ENCODE measurements around the gene ARHGAP15. TPM values are rescaled to one million over a fixed set of nuclear protein-coding genes. Genes with fewer than 3 reads are reported as not detected.

Gene ARHGAP15
- total RNA-seq, 1 donor from 2014 or later, result 7.0 TPM

DNA sequence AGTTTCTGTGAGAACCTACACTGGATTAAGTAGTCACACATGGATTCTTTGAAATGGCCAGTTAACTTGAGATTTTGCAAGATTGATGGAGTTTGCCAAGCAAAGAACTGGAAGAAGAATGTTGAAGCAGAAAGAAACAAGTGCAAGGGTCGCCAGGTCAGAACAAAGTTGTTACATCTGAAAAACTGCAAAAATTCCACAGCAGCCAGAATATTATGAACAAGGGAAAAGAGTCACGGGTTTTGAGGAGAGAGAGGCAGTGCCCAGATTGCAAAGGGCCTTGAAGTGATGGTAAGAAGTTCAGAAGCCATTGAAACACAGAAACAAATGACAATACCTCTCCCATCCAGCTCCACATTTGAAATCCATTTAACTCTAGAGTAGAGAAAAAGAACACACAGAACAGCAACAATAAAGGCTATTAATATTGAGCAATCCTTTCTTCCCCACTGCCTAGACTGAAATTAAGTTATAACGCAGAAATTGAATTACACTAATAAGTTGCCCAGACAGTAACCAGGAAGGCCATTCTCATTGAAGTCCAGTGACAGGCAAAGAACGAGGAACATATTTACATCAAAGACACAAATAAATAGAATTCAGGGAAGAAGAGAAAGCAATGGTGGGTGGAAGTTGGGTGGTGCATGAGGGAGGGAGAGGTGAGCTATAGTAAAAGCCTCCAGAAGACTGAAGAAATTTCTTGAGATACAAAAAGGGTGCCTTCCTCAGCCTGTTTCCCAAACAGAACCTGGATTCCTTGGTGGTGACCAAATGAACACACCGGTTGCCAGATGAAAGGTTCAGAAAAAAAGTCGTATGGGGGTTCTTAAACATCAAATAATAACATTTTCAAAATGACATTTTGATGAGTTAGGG, 80.6 kb downstream of the ARHGAP15 start:
- H3K4me1 ChIP-seq, result no peaks in the 10 kb centered on the region
- H3K36me3 ChIP-seq, result no peaks in the 10 kb centered on the region
- H3K4me3 ChIP-seq, result no peak overlapping the region
- no peak for DNase-seq
- intact Hi-C loops (cut with micrococcal nuclease), result no loop called here
- no peaks in the 10 kb centered on the region for H3K9me3 ChIP-seq (replicated peaks)
- no peaks in the 10 kb centered on the region for H3K27me3 ChIP-seq (ENCODE audit: low read depth)
- TF ChIP-seq CTCF (IDR thresholded peaks at IDR 0.05; ENCODE audit: borderline replicate concordance), result no peak
- H3K27ac ChIP-seq (replicated peaks), result no peak overlapping the region

DNA sequence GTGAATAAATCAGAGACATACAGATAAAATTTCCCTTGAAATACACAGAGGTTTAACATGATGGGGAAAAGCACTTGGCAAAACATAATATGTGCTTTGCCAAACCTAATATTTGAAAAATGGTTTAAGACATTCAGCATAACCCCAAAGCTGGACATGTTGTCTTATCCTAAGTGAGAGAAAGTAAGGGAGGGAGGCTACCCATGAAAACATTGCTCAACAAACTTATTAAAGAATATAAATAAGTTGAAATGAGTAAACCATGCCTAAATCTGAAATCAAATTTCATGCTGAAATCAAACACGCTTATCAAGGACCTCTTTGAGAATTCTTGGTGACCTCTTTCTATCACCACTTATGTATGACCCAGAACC, 81.2 kb downstream of the ARHGAP15 start:
- Histone ChIP-seq H3K9me3 (replicated peaks) (no peaks in the 10 kb centered on the region), H3K27ac (replicated peaks) (no peak overlapping the region), H3K4me3 (no peak overlapping the region), H3K27me3 (ENCODE audit: low read depth) (no peaks in the 10 kb centered on the region), H3K36me3 (no peaks in the 10 kb centered on the region), H3K4me1 (no peaks in the 10 kb centered on the region)
- intact Hi-C loops (cut with micrococcal nuclease), result no loop called here
- no peak for TF ChIP-seq CTCF (IDR thresholded peaks at IDR 0.05; ENCODE audit: borderline replicate concordance)
- no peak for DNase-seq

- TF ChIP-seq CTCF (IDR thresholded peaks at IDR 0.05; ENCODE audit: borderline replicate concordance), result no peak
- Histone ChIP-seq H3K9me3 (replicated peaks) (peaks cover 9% of the 10 kb centered on the region), H3K36me3 (no peaks in the 10 kb centered on the region), H3K27ac (replicated peaks) (no peak overlapping the region), H3K4me3 (no peak overlapping the region), H3K4me1 (no peaks in the 10 kb centered on the region), H3K27me3 (ENCODE audit: low read depth) (no peaks in the 10 kb centered on the region)
- intact Hi-C loops (cut with micrococcal nuclease), result no loop called here
- no peak for DNase-seq
These were observed 88.4 kb downstream of the ARHGAP15 start for GRCh38 chr2:143217512-143218115.

GRCh38 chr2:143218621-143219020, 89.4 kb downstream of the ARHGAP15 start:
- intact Hi-C loops (cut with micrococcal nuclease), result no loop called here
- H3K9me3 ChIP-seq (replicated peaks), result peaks cover 9% of the 10 kb centered on the region
- no peak for TF ChIP-seq CTCF (IDR thresholded peaks at IDR 0.05; ENCODE audit: borderline replicate concordance)
- no peaks in the 10 kb centered on the region for H3K4me1 ChIP-seq
- DNase-seq, result no peak
- no peaks in the 10 kb centered on the region for H3K27me3 ChIP-seq (ENCODE audit: low read depth)
- no peaks in the 10 kb centered on the region for H3K36me3 ChIP-seq
- no peak overlapping the region for H3K27ac ChIP-seq (replicated peaks)
- H3K4me3 ChIP-seq, result no peak overlapping the region

- Histone ChIP-seq H3K4me3 (no peak overlapping the region), H3K4me1 (no peaks in the 10 kb centered on the region), H3K36me3 (no peaks in the 10 kb centered on the region), H3K9me3 (replicated peaks) (peaks cover 9% of the 10 kb centered on the region), H3K27ac (replicated peaks) (no peak overlapping the region), H3K27me3 (ENCODE audit: low read depth) (no peaks in the 10 kb centered on the region)
- no peak for DNase-seq
- no peak for TF ChIP-seq CTCF (IDR thresholded peaks at IDR 0.05; ENCODE audit: borderline replicate concordance)
- intact Hi-C loops (cut with micrococcal nuclease), result no loop called here
These were observed 90.0 kb downstream of the ARHGAP15 start for GRCh38 chr2:143219266-143219665.
